Fibroblast of peridontal ligament (primary cell): ENCODE measurements around the gene SP7.
"Not testable (repeated sequence)": the region's sequence is repeated elsewhere in the genome, so short reads cannot be mapped to it uniquely, and the experiment has no call there.

ENCODE experiments used
- DNase-seq: peaks from one replicate; pipeline ENCODE4 v3.0.0-alpha.2; 2010; ENCODE audit errors: extremely low read depth

Gene SP7

DNA sequence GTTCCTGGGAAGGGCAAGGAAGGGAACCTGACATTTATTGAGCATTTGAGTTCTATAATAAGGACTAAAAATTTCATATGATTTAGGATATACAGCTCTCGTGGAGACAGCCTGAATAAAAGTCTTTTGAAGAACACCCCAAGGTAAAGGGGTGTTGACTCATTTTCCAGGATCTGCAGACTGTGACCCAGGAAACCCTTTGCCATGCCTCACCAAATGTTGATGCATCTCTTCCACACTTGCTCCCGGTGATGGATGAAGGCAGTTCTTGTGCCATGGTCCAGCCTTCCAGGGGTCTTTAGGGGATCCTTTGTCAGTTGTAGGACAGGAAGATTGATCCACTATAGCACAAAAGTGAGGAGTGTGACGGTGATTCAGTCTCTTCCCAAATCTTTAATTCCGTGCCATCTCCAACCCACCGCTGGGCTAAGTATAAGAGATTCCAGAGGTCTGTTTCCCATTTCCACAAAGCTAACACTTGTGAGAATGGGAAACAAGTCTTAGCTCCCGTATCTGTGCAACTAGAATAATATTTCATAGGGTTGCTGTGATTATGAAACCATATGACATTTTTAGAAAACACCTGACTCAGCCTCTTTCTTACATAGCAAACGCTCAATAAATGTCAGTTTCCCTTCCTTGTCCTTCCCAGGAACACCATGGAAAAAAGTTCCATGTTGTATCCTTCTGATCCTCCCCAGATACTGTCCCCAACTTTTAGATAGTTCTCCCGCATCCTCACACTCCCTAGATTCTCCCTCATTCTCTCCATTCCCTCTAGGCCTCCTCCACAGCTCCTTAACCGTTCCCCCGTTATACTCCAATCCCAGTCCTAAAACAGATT is 15.6 kb downstream of the SP7 start:
- peak; percentile 45 for DNase-seq

DNA sequence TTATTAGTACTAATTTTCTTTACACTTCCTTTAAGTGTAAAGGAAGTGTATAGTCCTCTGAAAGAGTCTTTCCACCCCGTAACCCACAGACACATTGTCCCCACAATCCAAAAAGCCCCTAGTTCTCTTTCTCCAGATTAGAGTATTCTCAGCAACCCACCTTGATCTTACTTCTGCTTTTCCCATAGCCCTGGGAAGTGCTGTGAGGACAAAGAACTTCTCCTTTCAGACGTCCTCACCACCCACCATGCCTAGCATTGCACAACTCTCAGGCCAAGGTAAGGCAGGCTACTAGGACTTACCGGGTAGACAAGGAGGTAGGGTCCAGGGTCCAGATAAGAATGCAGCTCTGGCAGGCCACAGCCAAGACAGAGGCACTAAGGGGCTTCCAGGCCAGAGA is 22.2 kb downstream of the SP7 start:
- DNase-seq: no peak

DNA sequence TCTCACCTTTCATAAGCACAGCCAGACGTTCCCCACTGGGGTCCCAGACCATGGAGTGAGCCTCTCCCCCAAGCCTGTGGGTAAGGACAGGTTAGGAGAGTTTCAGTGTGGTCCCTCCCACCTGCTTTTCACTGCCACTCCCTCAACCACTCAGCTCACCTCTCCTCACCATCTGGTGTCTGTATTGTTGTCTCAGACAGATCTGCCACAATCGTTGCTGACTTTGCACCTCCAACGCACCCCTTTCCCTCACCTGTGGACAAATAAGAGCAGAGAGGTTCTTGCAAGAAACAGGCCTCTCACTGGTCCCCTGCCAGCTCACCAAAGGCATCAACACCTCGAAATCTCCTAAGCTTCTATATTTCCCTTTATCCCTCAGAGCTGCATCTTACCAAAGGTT is 27.9 kb downstream of the SP7 start:
- DNase-seq: no peak

DNA sequence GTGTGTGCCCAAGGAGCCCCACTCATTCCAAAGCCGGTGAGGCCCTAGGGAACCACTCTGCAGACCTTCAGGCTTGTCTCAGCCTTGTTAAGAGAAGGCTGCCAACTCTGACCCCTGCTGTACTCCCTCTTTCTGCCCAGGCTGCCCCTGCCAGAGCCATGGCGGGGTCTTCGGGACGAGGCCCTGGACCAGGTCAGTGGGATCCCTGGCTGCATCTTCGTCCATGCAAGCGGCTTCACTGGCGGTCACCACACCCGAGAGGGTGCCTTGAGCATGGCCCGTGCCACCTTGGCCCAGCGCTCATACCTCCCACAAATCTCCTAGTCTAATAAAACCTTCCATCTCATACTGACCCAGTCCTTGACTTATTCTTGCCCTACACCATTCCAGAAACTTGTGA is 29.3 kb downstream of the SP7 start:
- no peak for DNase-seq

DNA sequence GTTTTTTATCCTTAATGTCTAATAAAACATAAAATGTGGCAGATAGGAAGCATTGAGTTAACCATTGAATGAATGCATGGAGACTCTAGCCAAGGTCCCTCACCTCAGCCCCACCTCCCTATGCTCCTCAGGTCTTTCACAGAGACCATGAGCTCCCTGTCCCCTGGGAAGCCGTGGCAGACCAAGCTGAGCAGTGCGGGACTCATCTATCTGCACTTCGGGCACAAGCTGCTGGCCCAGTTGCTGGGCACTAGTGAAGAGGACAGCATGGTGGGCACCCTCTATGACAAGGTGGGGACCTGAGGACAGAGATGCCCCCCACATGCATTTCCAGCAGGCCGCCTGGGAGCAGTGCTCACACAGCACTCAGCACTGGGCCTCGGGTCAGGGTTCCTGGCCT is 33.3 kb downstream of the SP7 start:
- DNase-seq: no peak

DNA sequence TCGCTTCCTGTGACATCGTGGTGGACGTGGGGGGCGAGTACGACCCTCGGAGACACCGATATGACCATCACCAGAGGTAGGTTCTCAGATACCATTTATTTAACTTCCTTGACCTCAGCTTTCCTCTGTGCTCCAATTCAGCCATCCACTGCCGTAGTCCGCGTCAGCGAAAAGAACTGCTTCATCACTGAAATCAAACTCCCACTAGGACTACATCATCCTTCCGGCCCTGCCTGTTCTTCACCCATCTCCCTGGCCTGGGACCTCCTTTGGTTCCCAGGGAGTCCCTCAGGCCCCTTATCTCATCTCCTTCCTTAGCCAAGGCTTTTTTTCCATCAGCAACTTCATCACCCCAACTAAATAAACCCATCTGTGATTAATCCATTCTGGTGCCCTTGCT is 36.0 kb downstream of the SP7 start:
- peak; percentile 57 for DNase-seq

DNA sequence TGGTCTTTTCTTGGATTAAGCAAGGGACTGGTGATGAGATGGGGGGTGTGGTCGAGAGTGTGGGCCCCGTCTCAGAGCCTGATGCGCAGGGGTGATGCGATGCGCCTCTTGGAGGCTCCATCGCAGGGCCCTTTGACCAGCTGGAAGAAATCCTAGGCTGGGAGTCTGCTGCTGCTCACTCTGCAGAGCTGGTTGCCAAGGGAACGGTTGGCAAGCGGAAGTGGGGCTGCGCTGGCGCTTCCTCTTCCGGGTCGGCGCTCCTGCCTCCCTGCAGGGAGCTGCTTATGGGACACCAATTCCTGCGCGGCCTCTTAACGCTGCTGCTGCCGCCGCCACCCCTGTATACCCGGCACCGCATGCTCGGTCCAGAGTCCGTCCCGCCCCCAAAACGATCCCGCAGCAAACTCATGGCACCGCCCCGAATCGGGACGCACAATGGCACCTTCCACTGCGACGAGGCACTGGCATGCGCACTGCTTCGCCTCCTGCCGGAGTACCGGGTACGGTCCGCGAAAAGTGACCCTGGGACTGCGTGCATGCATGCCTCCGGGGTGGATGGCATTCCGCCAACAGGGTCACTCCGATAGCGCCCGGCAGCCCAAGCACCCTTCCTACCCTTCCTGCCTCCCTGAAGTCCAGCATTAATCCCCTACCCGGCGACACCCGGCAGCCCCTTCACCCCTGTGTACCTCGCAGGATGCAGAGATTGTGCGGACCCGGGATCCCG is 36.5 kb downstream of the SP7 start, which contains the start of gene MYG1:
TSS of gene MYG1 (plus strand) at position 242 of the 727 bp plus-strand sequence. CDS start at position 285, 43 bp downstream.
- peak; percentile 82 for DNase-seq

DNA sequence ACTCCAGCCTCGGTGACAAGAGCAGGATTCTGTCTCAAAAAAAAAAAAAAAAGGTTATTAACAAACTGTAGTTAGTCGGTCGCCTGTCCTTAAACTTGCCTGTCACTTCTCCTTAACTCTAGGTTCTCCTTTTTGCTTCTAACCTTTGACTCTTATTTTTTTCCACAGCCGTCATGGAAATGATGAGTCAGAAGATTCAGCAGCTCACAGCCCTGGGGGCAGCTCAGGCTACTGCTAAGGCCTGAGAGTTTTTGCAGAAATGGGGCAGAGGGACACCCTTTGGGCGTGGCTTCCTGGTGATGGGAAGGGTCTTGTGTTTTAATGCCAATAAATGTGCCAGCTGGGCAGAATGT is 37.1 kb downstream of the SP7 start:
- DNase-seq: peak; percentile 83

DNA sequence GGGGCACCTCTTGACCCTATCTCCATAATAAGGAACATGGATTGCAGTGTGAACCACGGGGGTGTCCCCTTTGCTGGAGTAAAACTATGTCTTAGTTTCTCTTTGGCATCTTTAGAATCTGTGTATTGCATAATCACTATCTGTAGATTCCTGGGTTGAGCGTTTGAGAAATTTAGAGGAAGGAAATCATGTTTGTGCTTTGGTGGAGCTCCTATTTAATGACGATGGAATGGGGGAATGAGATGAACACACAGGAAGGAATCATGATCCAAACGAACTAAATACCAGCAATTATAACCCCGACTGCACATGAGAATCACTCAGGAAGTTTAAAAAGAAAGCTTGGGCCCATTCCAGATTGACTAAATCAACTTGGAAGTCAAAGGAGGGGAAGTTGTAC is 38.0 kb downstream of the SP7 start:
- DNase-seq: peak; percentile 97

DNA sequence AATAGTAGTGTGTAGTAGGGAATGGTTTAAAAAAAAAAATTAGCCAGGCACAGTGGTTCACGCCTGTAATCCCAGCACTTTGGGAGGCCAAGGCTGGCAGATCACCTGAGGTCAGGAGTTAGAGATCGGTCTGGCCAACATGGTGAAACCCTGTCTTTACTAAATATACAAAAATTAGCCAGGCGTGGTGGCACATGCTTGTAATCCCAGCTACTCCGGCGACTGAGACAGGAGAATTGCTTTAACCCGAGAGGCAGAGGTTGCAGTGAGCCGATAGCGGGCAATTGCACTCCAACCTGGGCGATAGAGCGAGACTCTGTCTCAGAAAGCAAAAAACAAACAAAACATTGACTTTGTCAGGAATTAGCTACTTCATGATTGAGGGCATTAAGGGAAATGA is 39.0 kb downstream of the SP7 start:
- DNase-seq: not testable (repeated sequence)

DNA sequence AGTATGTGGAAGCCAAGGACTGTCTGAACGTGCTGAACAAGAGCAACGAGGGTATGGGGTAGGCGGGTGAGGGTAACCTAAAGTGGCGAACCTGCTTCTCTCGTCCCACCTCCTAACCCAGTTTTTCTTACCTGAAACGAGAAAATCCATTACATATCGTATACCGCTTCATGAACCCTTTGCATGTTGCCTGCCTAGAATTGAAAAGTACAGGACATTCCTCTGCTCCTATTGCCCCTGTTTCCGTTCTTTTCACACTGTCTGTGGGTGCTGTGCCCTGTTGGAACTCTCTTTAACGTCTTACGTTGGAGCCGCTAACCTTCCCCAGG is 40.3 kb downstream of the SP7 start:
- DNase-seq: no peak

DNA sequence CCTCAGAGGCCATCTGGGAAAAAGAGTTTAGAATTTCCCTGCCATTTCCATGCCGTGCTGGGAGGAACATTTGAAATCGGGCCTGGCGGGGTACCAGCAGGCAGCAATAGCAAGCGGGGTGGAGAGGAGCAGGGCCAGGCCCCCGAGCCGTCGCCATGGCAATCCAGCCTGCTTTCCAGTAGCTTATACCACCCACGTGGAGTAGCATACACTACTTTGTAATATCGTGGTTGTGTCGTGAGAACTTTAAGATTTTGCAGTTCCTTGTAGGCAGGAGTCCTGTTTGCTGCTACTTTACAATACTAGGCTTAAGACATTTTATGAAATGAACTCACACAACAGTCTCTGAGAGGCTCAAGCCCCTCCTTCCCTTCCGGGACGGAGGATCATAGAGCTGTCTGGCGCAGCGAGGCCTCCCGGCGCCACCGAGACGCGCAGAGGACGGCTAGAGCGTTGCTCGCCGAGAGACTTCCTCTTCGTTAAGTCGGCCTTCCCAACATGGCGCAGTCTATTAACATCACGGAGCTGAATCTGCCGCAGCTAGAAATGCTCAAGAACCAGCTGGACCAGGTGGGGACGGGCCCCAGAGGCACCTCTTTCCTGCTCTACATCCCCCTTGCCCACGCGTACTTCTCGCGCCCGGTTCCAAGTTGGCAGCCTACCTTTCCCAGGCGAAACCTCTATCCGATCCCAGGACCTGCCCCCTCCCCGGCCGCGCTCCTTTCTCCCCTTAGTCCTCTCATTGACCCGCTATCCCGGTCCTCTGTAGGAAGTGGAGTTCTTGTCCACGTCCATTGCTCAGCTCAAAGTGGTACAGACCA is 40.9 kb downstream of the SP7 start, which contains the start of gene PFDN5:
TSS of gene PFDN5 (plus strand) at position 473 of the 821 bp plus-strand sequence. CDS start at position 499, 26 bp downstream.
- DNase-seq: peak; percentile 92

DNA sequence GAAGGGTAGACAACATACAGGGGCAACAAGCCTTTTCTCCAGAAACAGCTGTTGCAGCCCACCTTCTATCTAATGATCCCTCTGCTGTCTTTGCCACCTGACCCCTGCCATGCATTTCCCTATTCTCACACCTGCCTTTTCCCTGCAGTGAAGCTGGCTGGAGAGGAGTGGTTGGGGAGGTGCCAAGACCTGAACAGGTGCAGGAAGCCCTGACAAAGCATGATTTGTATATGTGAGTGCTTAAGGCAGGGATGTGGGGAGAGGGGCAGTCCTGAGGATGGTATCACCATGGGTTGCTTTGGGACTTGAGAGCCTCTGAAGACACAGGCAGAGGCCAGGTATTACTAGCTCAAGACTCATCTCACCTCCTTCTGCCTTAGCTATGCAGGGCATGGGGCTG is 43.7 kb downstream of the SP7 start:
- no peak for DNase-seq

DNA sequence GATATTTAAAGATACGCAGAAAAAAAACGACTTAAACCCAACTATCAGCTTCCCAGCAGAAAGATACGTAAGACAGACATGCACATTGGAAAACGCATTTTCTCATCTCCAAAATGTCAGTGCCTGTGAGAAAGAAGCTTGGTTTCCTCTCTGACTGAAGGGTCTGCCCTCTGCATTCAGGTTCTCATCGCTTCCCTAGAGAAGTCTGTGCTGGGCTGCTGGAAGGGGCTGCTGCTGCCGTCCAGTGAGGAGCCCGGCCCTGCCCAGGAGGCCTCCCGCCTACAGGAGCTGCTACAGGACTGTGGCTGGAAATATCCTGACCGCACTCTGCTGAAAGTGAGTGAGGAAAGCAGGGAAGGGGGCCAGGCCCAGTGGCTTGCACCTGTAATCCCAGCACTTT is 45.5 kb downstream of the SP7 start:
- DNase-seq: peak; percentile 47

DNA sequence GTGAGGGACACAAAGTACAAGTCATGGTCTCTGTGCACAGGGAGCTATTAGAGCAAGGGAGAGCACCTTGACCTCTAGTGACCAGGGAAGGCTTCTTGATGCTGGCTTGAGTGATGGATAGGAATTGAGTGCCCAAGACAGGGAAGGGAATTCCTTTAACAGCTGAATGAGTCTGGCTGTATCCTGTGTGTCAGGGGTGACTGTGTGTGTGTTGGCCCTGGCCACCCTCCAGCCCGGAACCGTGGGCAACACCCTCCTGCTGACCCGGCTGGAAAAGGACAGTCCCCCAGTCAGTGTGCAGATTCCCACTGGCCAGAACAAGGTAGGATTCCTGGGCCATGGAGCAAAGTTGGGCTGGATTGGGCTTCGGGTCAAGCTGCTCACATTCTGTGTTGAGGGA is 46.3 kb downstream of the SP7 start:
- DNase-seq: peak; percentile 15

DNA sequence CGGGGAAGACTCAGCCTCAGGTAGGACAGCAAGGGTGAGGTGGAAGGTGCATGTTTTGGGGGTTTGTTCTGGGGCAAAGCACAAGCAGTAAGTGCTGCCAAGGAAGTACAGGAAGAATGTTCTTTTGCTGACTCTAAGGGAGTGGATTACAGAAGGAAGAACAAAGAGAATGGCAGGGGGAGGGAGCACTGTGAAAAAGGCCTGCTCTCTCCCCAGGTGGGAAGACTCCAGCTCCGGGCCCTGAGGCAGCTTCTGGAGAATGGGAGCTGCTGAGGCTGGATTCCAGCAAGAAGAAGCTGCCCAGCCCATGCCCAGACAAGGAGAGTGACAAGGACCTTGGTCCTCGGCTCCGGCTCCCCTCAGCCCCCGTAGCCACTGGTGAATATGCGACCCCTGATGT is 47.8 kb downstream of the SP7 start:
- no peak for DNase-seq

DNA sequence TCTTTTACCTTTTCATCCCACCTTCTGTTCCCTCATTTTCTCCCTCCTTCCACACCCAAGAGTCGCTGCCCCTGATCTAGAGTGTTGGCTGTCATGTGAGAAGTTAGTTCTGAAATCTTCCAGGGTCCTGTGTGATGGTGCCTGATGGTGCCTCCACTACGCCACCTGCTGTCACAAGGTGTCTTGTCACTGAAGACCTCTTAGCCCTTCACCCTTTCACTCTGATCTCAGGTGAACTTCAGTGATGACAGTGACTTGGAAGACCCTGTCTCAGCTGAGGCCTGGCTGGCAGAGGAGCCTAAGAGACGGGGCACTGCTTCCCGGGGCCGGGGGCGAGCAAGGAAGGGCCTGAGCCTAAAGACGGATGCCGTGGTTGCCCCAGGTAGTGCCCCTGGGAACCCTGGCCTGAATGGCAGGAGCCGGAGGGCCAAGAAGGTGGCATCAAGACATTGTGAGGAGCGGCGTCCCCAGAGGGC is 48.4 kb downstream of the SP7 start:
- peak; percentile 77 for DNase-seq

DNA sequence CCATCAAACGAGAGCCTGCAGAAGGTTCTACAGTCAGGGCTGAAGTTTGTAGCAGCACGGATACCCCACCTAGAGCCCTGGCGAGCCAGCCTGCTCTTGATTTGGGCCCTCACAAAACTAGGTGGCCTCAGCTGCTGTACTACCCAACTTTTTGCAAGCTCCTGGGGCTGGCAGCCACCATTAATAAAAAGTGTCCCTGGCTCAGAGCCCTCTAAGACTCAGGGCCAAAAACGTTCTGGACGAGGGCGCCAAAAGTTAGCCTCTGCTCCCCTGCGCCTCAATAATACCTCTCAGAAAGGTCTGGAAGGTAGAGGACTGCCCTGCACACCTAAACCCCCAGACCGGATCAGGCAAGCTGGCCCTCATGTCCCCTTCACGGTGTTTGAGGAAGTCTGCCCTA is 49.7 kb downstream of the SP7 start:
- DNase-seq: no peak

DNA sequence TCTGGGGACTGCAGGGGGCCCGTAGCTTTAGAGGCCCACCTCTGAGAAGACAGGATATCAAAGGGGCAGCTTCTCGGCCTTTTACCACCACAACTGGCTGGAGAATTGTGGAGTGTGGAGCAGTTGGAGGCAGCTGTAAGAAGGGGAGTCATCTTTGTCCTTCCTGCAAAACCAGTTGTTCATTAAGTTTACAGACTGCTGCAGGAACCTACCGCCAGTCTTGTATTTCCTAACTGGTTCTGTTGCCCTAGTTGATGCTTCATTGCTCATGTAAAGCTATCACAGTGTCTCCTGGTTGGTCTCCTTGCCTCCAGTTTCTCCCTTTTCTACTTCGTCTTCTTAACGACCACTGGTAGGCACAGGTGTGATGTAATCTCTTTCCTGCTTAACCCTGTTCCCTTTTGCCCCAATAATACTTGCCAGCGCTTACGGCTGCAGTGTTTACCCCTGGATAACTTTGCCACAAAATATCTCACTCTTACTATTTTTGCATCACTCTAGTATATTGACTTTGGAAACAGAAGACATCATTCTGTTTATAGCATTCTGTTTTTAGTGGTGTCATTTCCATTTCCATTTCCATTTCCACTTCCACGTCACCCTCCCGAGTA is 56.2 kb downstream of the SP7 start:
- no peak for DNase-seq

DNA sequence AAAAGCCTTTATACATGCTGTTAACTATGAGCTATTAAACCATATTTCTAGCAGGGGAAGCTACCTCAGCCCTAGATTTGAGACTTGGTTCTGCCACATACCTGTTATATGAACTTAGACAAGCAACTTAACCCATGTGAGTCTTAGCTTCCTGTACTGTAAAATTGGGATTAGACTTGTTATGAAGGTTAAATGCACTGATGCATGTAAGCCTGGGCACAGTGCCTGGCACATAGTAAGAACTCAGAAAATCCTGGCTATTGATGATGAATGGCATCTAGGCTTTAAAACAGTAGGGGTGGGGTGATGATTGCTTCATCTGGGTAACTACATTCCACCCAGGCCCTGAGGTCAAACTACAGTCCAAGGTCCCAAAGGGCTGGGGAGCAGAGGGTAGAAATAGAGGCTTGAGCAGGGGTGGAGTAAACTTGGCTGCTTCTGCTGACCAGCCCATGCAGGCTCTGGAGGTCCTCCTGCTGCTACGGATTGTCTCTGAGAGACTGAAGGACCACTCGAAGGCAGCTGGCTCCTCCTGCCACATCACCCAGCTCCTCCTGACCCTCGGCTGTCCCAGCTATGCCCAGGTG is 56.8 kb downstream of the SP7 start:
- DNase-seq: no peak

DNA sequence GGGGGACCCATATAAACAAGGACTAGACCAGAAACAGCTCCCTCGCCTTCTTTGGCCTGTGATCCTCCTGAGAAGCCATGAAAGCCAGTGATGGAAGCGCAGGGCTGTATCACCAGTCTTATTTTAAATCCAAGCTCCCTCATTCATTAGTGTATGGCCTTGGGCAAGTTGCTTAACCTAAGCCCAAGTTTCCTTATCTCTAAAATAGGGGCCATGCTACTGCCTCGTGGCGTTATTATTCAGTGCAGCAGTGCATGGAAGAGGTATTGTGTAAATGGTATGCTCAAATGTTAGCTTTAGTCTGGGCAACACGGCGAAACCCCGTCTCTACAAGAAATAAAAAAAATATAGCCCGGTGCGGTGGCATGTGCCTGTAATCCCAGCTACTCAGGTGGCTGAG is 58.2 kb downstream of the SP7 start:
- DNase-seq: no peak
